Uterus (tissue), 4 donors: ENCODE data around the gene GPHN. TPM values are rescaled to one million over a fixed set of nuclear protein-coding genes. Genes with fewer than 3 reads are reported as not detected.
"Not testable (repeated sequence)": the region's sequence is repeated elsewhere in the genome, so short reads cannot be mapped to it uniquely, and the experiment has no call there.

Experiments used
- DNase-seq, 2 donors: peaks; one replicate each; pipeline ENCODE4 v3.0.0-alpha.2; 2019 to 2020
- H3K27ac ChIP-seq, 2 donors: fragments of 200-600 bp; sonication (generic); 1 replicate in 1 of 2; 2 replicates in 1 of 2; pipeline ENCODE4 v1.5.1; 2016 to 2018
- H3K27me3 ChIP-seq, 2 donors: fragments of 200-600 bp; sonication (generic); one replicate each; pipeline ENCODE4 v1.5.1; 2018 to 2019; ENCODE audit warnings: control low read depth in 1 of 2
- H3K36me3 ChIP-seq, 2 donors: fragments of 200-600 bp; sonication (generic); one replicate each; pipeline ENCODE4 v1.5.1; 2019; ENCODE audit warnings: control low read depth in 1 of 2
- H3K4me1 ChIP-seq, 2 donors: fragments of 200-600 bp; sonication (generic); one replicate each; pipeline ENCODE4 v1.5.1; 2018 to 2019; ENCODE audit warnings: control low read depth in 1 of 2
- H3K4me3 ChIP-seq, 2 donors: fragments of 200-600 bp; sonication (generic); 1 replicate in 1 of 2; 2 replicates in 1 of 2; pipeline ENCODE4 v1.5.1; 2018 to 2019; ENCODE audit warnings: mild to moderate bottlenecking in 1 of 2
- H3K9me3 ChIP-seq, 2 donors: fragments of 200-600 bp; sonication (generic); one replicate each; pipeline ENCODE4 v1.5.1; 2019; ENCODE audit warnings: control low read depth in 1 of 2
- POLR2A ChIP-seq, 2 donors: fragments of 450-650 bp; IDR thresholded peaks; one replicate each; pipeline ENCODE4 v1.6.1; 2016; ENCODE audit warnings: antibody characterized with exemption in 2 of 2, mild to moderate bottlenecking in 1 of 2, moderate library complexity in 1 of 2
- intact Hi-C: fragments of 100-400 bp; cut with DNase I; formaldehyde crosslinking; loops from one replicate; pipeline ENCODE4 v1.15.1; 2023; ENCODE audit warnings: low total_unique reads
- total RNA-seq, 4 donors: library from RNA; depleted of rRNA in 3 of 4; stranded (reverse); fragments of >200 nt in 3 of 4; gene quantifications; one replicate each; pipeline versions ENCODE4 v1.1.0 to v1.2.4, GENCODE V29; 2014 to 2023
- TF ChIP-seq, protein P1 (sequence below), 4 experiments: fragments of 200-600 bp in 2 of 4; fragments of 450-650 bp in 2 of 4; sonication (generic) in 2 of 4; IDR thresholded peaks; one replicate each; pipeline ENCODE4 v1.5.1; 2016 to 2019; ENCODE audit warnings: antibody characterized with exemption in 4 of 4, mild to moderate bottlenecking in 2 of 4, moderate library complexity in 1 of 4
- donor health status: DM: yes; HTN: yes; CAD: no.

Gene GPHN
- total RNA-seq, 4 donors from 2014 or later = 14.9 to 42.9 (median 19.1) TPM

DNA sequence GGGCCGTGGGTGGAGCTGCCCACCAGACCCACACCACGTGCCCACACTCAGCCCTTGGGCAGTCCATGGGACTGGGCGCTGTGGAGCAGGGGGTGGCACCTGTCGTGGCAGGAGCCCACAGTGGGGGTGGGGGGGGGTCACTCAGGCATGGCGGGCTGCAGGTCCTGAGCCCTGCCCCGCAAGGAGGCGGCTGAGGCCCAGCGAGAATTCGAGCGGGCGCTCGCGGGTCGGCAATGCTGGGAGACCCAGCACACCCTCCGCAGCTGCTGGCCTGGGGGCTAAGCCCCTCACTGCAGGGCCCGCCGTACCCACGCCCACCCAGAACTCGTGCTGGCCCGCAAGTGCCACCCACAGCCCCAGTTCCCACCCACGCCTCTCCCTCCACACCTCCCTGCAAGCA is 548.7 kb downstream of the GPHN start:
- Histone ChIP-seq H3K4me1 (no peaks in the 10 kb centered on the region), H3K27ac (no peak overlapping the region), H3K9me3 (peaks cover 0 to 7% of the 10 kb centered on the region in 2 donors), H3K27me3 (no peaks in the 10 kb centered on the region), H3K36me3 (no peaks in the 10 kb centered on the region), H3K4me3 (no peak overlapping the region)
- intact Hi-C loops = no loop called here
- TF ChIP-seq, protein P1, sequence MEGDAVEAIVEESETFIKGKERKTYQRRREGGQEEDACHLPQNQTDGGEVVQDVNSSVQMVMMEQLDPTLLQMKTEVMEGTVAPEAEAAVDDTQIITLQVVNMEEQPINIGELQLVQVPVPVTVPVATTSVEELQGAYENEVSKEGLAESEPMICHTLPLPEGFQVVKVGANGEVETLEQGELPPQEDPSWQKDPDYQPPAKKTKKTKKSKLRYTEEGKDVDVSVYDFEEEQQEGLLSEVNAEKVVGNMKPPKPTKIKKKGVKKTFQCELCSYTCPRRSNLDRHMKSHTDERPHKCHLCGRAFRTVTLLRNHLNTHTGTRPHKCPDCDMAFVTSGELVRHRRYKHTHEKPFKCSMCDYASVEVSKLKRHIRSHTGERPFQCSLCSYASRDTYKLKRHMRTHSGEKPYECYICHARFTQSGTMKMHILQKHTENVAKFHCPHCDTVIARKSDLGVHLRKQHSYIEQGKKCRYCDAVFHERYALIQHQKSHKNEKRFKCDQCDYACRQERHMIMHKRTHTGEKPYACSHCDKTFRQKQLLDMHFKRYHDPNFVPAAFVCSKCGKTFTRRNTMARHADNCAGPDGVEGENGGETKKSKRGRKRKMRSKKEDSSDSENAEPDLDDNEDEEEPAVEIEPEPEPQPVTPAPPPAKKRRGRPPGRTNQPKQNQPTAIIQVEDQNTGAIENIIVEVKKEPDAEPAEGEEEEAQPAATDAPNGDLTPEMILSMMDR (IDR thresholded peaks at IDR 0.05) = no peak
- TF ChIP-seq POLR2A (IDR thresholded peaks at IDR 0.05) = no peak
- no peak for DNase-seq

- no peak for DNase-seq
- no peak overlapping the region for H3K27ac ChIP-seq
- no peaks in the 10 kb centered on the region for H3K9me3 ChIP-seq
- no peaks in the 10 kb centered on the region for H3K36me3 ChIP-seq
- TF ChIP-seq, protein P1 (IDR thresholded peaks at IDR 0.05) = no peak
- no peak for TF ChIP-seq POLR2A (IDR thresholded peaks at IDR 0.05)
- no peaks in the 10 kb centered on the region for H3K4me1 ChIP-seq
- no peak overlapping the region for H3K4me3 ChIP-seq
- intact Hi-C loops = no loop called here
- no peaks in the 10 kb centered on the region for H3K27me3 ChIP-seq
These were observed 551.6 kb downstream of the GPHN start for GRCh38 chr14:67059596-67059995.

DNA sequence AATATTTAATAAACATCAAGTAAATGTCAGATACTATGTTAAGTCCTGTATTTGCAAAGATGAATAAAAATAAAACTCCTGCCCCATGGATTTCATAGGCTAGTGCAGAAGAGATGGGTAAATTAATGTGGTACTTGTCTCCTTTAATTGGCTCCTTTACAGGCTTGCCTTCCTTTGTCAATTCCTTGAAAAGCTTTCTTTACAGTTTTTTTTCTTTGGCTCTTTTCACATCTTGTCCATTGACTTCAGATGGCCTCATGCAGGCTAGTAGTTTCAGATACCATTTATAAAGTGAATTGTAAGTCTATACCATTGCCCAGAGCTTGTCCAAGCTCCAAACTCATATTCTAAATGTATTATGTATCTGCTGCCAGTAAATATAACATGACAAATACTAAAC is 552.6 kb downstream of the GPHN start:
- H3K27me3 ChIP-seq = no peaks in the 10 kb centered on the region
- H3K27ac ChIP-seq = no peak overlapping the region
- DNase-seq = no peak
- H3K4me3 ChIP-seq = no peak overlapping the region
- H3K36me3 ChIP-seq = no peaks in the 10 kb centered on the region
- H3K9me3 ChIP-seq = no peaks in the 10 kb centered on the region
- intact Hi-C loops = no loop called here
- no peaks in the 10 kb centered on the region for H3K4me1 ChIP-seq
- TF ChIP-seq, protein P1 (IDR thresholded peaks at IDR 0.05) = no peak
- TF ChIP-seq POLR2A (IDR thresholded peaks at IDR 0.05) = no peak

GRCh38 chr14:67067070-67067814 is 559.3 kb downstream of the GPHN start:
- DNase-seq, H3K27me3 ChIP-seq, H3K4me1 ChIP-seq, H3K36me3 ChIP-seq, H3K9me3 ChIP-seq, intact Hi-C loops, H3K4me3 ChIP-seq, H3K27ac ChIP-seq: not testable (repeated sequence)

DNA sequence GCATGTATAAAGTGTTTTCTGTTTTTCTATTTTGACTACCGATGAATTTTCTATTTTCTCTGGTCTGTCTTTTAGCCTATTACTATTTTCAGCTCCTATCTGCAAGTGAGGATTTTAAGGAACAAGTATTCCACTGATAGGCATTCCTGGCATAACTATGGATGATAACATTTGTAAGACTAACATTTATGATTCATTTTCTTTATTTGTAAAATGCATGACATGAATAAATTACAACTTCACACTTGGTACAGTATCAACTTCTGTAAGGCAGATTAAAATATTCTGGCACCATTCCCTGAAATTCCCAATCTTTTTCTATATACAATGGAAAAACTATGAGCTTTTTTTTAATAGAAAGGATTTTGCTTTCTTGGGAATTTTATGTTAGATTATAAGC is 560.3 kb downstream of the GPHN start:
- H3K27me3 ChIP-seq = no peaks in the 10 kb centered on the region
- no peaks in the 10 kb centered on the region for H3K36me3 ChIP-seq
- H3K4me1 ChIP-seq = no peaks in the 10 kb centered on the region
- H3K27ac ChIP-seq = no peak overlapping the region
- intact Hi-C loops = no loop called here
- H3K4me3 ChIP-seq = no peak overlapping the region
- no peak for TF ChIP-seq POLR2A (IDR thresholded peaks at IDR 0.05)
- TF ChIP-seq, protein P1 (IDR thresholded peaks at IDR 0.05) = no peak
- H3K9me3 ChIP-seq = no peaks in the 10 kb centered on the region
- DNase-seq = no peak
